AG09309 (cell line): ENCODE data around the gene KIFC3.
A peak's percentile ranks its signal among the peaks of the same experiment; 100 is the strongest.
"Not testable (repeated sequence)": the region's sequence is repeated elsewhere in the genome, so short reads cannot be mapped to it uniquely, and the experiment has no call there.

Experiments
- DNase-seq: peaks from one replicate; pipeline ENCODE4 v3.0.0-alpha.2; 2010; ENCODE audit warnings: low read depth
- H3K4me3 ChIP-seq: 2 replicates; pipeline ENCODE4 v1.5.1; 2011; ENCODE audit warnings: mild to moderate bottlenecking, low read depth, low read length, moderate library complexity; ENCODE audit not compliant: control insufficient read depth
- TF ChIP-seq, protein P1 (sequence below): IDR thresholded peaks from 2 replicates; pipeline ENCODE4 v1.5.1; 2011; ENCODE audit warnings: mild to moderate bottlenecking, low read depth, low read length, inconsistent platforms; ENCODE audit not compliant: insufficient read depth, control insufficient read depth; ENCODE audit errors: missing control alignments

The KIFC3 gene

DNA sequence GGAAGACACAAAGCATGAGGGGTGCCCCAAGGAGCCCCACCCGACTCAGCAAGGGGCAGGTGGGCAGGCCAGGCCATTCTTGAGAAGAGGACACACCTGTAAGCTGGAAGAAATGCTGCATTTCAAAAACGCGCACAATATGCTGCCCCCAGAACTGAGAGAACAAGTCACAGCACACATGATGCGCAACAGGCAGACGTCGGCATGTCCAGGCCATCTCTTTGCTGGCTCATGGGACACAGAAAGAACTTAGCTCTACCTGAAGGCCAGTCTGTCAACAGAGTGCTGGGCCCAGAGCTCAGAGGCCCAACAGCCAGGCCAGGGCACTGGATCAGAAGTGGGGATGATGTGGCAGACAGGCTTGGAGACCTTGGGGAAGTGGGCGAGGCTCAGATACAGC is 18.0 kb downstream of the KIFC3 start:
- H3K4me3 ChIP-seq, result no peak overlapping the region
- TF ChIP-seq, protein P1, sequence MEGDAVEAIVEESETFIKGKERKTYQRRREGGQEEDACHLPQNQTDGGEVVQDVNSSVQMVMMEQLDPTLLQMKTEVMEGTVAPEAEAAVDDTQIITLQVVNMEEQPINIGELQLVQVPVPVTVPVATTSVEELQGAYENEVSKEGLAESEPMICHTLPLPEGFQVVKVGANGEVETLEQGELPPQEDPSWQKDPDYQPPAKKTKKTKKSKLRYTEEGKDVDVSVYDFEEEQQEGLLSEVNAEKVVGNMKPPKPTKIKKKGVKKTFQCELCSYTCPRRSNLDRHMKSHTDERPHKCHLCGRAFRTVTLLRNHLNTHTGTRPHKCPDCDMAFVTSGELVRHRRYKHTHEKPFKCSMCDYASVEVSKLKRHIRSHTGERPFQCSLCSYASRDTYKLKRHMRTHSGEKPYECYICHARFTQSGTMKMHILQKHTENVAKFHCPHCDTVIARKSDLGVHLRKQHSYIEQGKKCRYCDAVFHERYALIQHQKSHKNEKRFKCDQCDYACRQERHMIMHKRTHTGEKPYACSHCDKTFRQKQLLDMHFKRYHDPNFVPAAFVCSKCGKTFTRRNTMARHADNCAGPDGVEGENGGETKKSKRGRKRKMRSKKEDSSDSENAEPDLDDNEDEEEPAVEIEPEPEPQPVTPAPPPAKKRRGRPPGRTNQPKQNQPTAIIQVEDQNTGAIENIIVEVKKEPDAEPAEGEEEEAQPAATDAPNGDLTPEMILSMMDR, result no peak
- DNase-seq, result no peak

DNA sequence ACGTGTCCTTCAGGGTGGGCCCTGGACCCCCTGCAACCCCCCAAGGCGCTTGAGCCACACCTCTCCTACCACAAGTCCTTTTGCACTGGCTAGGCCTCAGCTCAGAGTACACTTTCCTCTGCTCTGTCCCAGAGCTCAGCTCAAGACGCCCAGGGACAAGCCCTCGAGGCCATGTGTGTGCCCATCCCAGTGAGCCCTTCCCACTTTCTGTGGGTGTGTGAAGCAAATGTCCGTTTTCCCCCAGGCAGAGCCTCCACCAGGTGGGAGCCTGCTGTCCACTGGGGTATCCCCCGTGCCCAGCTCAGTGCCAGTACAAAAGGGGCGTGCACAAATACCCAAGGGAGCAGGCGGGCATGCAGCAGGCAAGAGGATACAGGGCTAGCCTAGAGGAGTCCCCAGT is 18.4 kb downstream of the KIFC3 start:
- TF ChIP-seq, protein P1, result no peak
- no peak for DNase-seq

DNA sequence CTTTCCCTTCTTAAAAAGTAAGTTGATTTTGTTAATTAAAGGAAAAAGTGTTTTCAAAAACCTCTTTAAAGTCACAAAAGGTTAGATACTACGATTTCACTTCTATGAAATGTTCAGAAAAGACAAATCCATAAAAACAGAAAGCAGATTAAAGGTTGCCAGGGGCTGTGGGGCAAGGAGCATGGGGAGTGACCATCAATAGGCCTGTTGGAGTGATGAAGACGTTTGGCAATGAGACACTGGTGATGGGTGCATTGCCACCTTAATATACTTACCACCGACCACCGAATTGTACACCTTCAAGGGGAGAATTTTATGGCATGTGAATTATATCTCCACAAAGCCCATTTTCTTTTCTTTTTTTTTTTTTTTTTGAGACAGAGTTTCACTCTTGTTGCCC is 19.2 kb downstream of the KIFC3 start:
- TF ChIP-seq, protein P1, result no peak
- H3K4me3 ChIP-seq, result no peak overlapping the region
- DNase-seq, result no peak

More for the DNA sequence above, 18.4 kb downstream of the KIFC3 start:
- H3K4me3 ChIP-seq, result no peak overlapping the region

DNA sequence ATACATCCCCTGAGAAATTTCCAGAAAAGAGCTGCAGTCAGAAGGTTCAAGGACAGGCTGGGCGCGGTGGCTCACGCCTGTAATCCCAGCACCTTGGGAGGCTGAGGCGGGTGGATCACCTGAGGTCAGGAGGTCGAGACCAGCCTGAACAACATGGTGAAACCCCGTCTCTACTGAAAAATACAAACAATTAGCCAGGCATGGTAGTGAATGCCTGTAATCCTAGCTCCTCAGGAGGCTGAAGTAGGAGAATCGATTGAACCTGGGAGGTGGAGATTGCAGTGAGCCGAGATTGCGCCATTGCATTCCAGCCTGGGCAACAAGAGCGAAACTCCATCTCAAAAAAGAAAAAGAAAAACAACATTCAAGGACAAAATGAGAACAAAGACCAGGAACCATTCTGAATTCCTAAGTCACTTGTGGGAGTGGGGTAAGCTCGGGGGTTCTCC is 19.7 kb downstream of the KIFC3 start:
- DNase-seq, result not testable (repeated sequence)

DNA sequence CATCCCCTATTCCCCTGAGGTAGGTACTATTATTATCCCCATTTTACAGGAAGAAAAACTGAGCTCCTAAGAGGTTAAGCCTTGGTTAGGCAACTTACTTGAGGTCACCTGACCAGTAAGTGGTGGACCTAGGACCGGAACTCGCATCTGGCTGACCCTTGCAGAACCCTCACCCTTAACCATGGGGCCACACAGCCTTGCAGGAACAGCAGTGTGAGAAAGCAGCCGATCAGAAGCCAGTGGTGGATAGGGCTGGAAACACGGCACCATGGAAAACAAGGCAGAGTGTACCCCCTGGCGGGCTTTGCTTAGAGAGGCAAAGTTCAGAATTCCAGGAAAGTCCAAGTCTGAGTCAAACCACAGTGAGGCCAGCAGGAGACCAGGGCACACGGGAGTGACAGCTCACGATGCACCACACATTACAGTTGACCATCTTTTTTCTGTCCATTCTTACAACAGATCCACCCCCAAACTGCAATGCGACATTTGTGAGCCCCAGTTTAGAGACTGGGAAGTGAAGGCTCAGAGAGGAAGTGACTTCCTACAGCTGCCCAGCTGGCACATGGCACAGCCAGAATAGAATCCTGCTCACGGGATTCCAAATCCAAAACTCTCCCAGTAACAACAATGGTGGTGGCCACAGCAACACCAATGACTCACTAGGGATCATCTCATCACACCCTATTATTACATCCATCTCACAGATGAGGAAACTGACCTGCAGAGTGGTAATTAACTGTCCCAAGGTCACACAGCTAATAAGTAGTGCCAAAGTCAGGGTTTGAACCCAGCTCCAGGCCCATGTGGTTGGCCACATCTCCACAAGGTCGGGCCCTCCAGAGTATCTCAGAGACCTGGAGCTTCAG is 20.3 kb downstream of the KIFC3 start:
- H3K4me3 ChIP-seq, result no peak overlapping the region
- TF ChIP-seq, protein P1, result no peak
- DNase-seq, result peak; percentile 16

More for the DNA sequence above, 19.7 kb downstream of the KIFC3 start:
- H3K4me3 ChIP-seq, result not testable (repeated sequence)

DNA sequence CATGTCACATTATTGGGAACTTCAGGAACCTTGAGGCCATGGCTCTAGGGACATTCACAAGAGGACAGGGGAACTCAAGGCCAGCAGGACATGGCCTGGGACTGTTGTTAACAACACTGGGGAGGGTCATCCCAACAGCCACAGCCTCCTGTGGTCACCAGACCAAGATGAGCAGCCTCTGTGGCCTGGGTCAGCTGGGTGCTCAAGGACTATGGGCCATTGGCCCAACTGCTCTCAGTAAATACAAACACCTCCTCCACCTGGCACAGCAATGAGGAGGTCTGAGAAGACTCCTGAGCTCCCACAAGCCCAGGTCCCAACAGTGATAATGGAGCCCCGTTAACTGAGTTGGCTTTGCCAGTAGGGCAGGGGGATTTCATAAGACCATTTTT is 20.9 kb downstream of the KIFC3 start:
- TF ChIP-seq, protein P1, result no peak
- no peak for DNase-seq
- H3K4me3 ChIP-seq, result no peak overlapping the region

DNA sequence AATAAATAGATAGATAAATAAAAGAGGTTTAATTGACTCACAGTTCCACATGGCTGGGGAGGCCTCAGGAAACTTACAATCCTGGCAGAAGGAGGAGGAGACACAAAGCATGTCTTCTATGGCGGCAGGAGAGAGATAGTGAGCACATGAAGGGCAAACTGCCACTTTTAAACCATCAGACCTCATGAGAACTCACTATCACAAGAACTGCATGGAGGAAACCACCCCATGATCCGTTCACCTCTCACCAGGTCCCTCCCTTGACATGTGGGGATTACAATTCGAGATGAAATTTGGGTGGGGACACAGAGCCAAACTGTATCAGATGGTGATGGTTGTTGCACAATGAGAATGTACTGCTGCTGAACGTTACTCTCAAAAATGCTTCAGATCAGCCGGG is 22.5 kb downstream of the KIFC3 start:
- DNase-seq, H3K4me3 ChIP-seq: not testable (repeated sequence)
